ENCODE results near the gene CACNA1B. TPM values are rescaled to one million over a fixed set of nuclear protein-coding genes. Genes with fewer than 3 reads are reported as not detected.
"Not testable (repeated sequence)": the region's sequence is repeated elsewhere in the genome, so short reads cannot be mapped to it uniquely, and the experiment has no call there.

Gene CACNA1B
- total RNA-seq, 1 donor from 2014 or later = 0.74 TPM

- intact Hi-C loops (cut with DNase I); H3K4me3 ChIP-seq; H3K27ac ChIP-seq; H3K4me1 ChIP-seq; H3K36me3 ChIP-seq; H3K9me3 ChIP-seq; H3K27me3 ChIP-seq: not testable (repeated sequence)
- DNase-seq (ENCODE audit: extremely low spot score in 2 of 2) = peak in 1 of 2 donors; percentile 2
Observed at GRCh38 chr9:138139096-138139495, 261.5 kb downstream of the CACNA1B start.

- H3K27me3 ChIP-seq; H3K4me1 ChIP-seq; H3K9me3 ChIP-seq; H3K27ac ChIP-seq; intact Hi-C loops (cut with DNase I); H3K4me3 ChIP-seq; H3K36me3 ChIP-seq: not testable (repeated sequence)
- peak; percentile 34 to 85 for DNase-seq (ENCODE audit: extremely low spot score in 2 of 2)
Observed at GRCh38 chr9:138140980-138141379, 263.4 kb downstream of the CACNA1B start.

GRCh38 chr9:138142528-138143244 lies 265.1 kb downstream of the CACNA1B start:
- DNase-seq (ENCODE audit: extremely low spot score in 2 of 2) = peak in 1 of 2 donors; percentile 27
- intact Hi-C loops (cut with DNase I); H3K27me3 ChIP-seq; H3K4me1 ChIP-seq; H3K36me3 ChIP-seq; H3K27ac ChIP-seq; H3K4me3 ChIP-seq; H3K9me3 ChIP-seq: not testable (repeated sequence)

GRCh38 chr9:138143491-138143890 lies 265.9 kb downstream of the CACNA1B start:
- peak in 1 of 2 donors; percentile 64 for DNase-seq (ENCODE audit: extremely low spot score in 2 of 2)
- H3K9me3 ChIP-seq; H3K36me3 ChIP-seq; intact Hi-C loops (cut with DNase I); H3K27ac ChIP-seq; H3K4me3 ChIP-seq; H3K4me1 ChIP-seq; H3K27me3 ChIP-seq: not testable (repeated sequence)

GRCh38 chr9:138147556-138147955 lies 270.0 kb downstream of the CACNA1B start:
- intact Hi-C loops (cut with DNase I); H3K4me3 ChIP-seq; H3K9me3 ChIP-seq; H3K27me3 ChIP-seq; H3K27ac ChIP-seq; H3K36me3 ChIP-seq; H3K4me1 ChIP-seq: not testable (repeated sequence)
- DNase-seq (ENCODE audit: extremely low spot score in 2 of 2) = peak in 1 of 2 donors; percentile 20

- H3K9me3 ChIP-seq; H3K36me3 ChIP-seq; H3K27ac ChIP-seq; H3K4me1 ChIP-seq; H3K27me3 ChIP-seq; intact Hi-C loops (cut with DNase I): not testable (repeated sequence)
- H3K4me3 ChIP-seq = peak overlapping the region; percentile 25 to 46
- DNase-seq (ENCODE audit: extremely low spot score in 2 of 2) = peak in 1 of 2 donors; percentile 32
Observed at GRCh38 chr9:138149672-138150656, 272.4 kb downstream of the CACNA1B start.

- H3K9me3 ChIP-seq; DNase-seq (ENCODE audit: extremely low spot score in 2 of 2); H3K36me3 ChIP-seq; intact Hi-C loops (cut with DNase I); H3K4me1 ChIP-seq; H3K27me3 ChIP-seq; H3K4me3 ChIP-seq; H3K27ac ChIP-seq: not testable (repeated sequence)
Observed at GRCh38 chr9:138155788-138156187, 278.2 kb downstream of the CACNA1B start.

GRCh38 chr9:138166793-138167192 lies 289.2 kb downstream of the CACNA1B start:
- H3K27me3 ChIP-seq; H3K9me3 ChIP-seq; intact Hi-C loops (cut with DNase I); H3K4me1 ChIP-seq; H3K4me3 ChIP-seq; H3K36me3 ChIP-seq; DNase-seq (ENCODE audit: extremely low spot score in 2 of 2); H3K27ac ChIP-seq: not testable (repeated sequence)

MicroRNAs within 50 kb of the gene (microRNA counts, 767-probe panel; counts per million panel counts)
- 238 to 261 counts per million in 2 donors for microRNA hsa-miR-602

Small RNA genes lying within 50 kb of the gene (microRNA-seq; reads per million reads assigned to microRNA genes)
- not detected for gene MIR602 (ENCODE audit: borderline number of aligned reads, borderline replicate concordance)

Small RNA genes lying within 50 kb of the gene (small RNA-seq; reads per million reads assigned to genes)
- gene AL591424.2 = not detected
- gene MIR602 = not detected

Measured in vagina (tissue), 2 donors.